Measurements from ENCODE around the gene SIX1.
A peak's percentile ranks its signal among the peaks of the same experiment; 100 is the strongest.

Gene SIX1

GRCh38 chr14:60648934-60649874, at the start of gene SIX1:
SIX1 (minus strand) TSS chr14:60649477; CDS start chr14:60649189, 288 bp downstream.
- peak in 1 of 2 donors; percentile 4 for DNase-seq

GRCh38 chr14:60695327-60695726, 46.0 kb upstream of the SIX1 start:
- no peak for DNase-seq

GRCh38 chr14:60691383-60692113, 42.3 kb upstream of the SIX1 start:
- no peak for DNase-seq

GRCh38 chr14:60686865-60687264, 37.6 kb upstream of the SIX1 start:
- no peak for DNase-seq

- no peak for DNase-seq
Observed at GRCh38 chr14:60684203-60684602, 34.9 kb upstream of the SIX1 start.

GRCh38 chr14:60681271-60681670, 32.0 kb upstream of the SIX1 start:
- no peak for DNase-seq

GRCh38 chr14:60680511-60680910, 31.2 kb upstream of the SIX1 start:
- no peak for DNase-seq

- no peak for DNase-seq
Observed at GRCh38 chr14:60679566-60680258, 30.4 kb upstream of the SIX1 start.

- no peak for DNase-seq
Observed at GRCh38 chr14:60677701-60678100, 28.4 kb upstream of the SIX1 start.

GRCh38 chr14:60670989-60671388, 21.7 kb upstream of the SIX1 start:
- DNase-seq = no peak

GRCh38 chr14:60668431-60669112, 19.3 kb upstream of the SIX1 start:
- no peak for DNase-seq

GRCh38 chr14:60665177-60665550, 15.9 kb upstream of the SIX1 start:
- no peak for DNase-seq

- DNase-seq = no peak
Observed at GRCh38 chr14:60662982-60663381, 13.7 kb upstream of the SIX1 start.

- DNase-seq = no peak
Observed at GRCh38 chr14:60661721-60662120, 12.4 kb upstream of the SIX1 start.

GRCh38 chr14:60658909-60659585, 9.8 kb upstream of the SIX1 start:
- no peak for DNase-seq

GRCh38 chr14:60658211-60658690, 9.0 kb upstream of the SIX1 start:
- DNase-seq = no peak

GRCh38 chr14:60657456-60658210, 8.4 kb upstream of the SIX1 start:
- no peak for DNase-seq

GRCh38 chr14:60656686-60657455, 7.6 kb upstream of the SIX1 start:
- peak in 1 of 2 donors; percentile 21 for DNase-seq

GRCh38 chr14:60655898-60656685, 6.8 kb upstream of the SIX1 start:
- no peak for DNase-seq
